MM.1S (cell line): ENCODE results near the gene DNAJB14.

ENCODE experiments used
- DNase-seq: peaks from one replicate; pipeline ENCODE4 v3.0.0-alpha.2; 2015
- H2AFZ ChIP-seq: fragments of 300-600 bp; sonication (generic); 2 replicates; pipeline ENCODE4 v1.6.0; 2016; ENCODE audit warnings: antibody characterized with exemption, low read length
- H3F3A ChIP-seq: fragments of 300-600 bp; sonication (generic); 2 replicates; pipeline ENCODE4 v1.6.1; 2016; ENCODE audit warnings: mild to moderate bottlenecking, antibody characterized with exemption, low read length, moderate library complexity, mixed read lengths; ENCODE audit not compliant: insufficient read depth
- H3K27ac ChIP-seq: fragments of 300-600 bp; sonication (generic); 2 replicates; pipeline ENCODE4 v1.5.1; 2016; ENCODE audit warnings: mild to moderate bottlenecking, low read length
- H3K27me3 ChIP-seq: fragments of 300-600 bp; sonication (generic); replicated peaks from 2 replicates; pipeline ENCODE4 v1.6.0; 2016; ENCODE audit warnings: low read length; ENCODE audit not compliant: insufficient read depth
- H3K36me3 ChIP-seq: fragments of 300-600 bp; sonication (generic); replicated peaks from 2 replicates; pipeline ENCODE4 v1.6.1; 2016; ENCODE audit warnings: mild to moderate bottlenecking, low read length, mixed read lengths; ENCODE audit not compliant: insufficient read depth
- H3K4me1 ChIP-seq: fragments of 300-600 bp; sonication (generic); 2 replicates; pipeline ENCODE4 v1.6.1; 2016; ENCODE audit warnings: low read length, mixed read lengths
- H3K4me2 ChIP-seq: fragments of 300-600 bp; sonication (generic); 2 replicates; pipeline ENCODE4 v1.6.0; 2016; ENCODE audit warnings: low read depth, low read length
- H3K4me3 ChIP-seq: fragments of 300-600 bp; sonication (generic); 2 replicates; pipeline ENCODE4 v1.5.1; 2016; ENCODE audit warnings: low read length, mixed read lengths
- H3K79me2 ChIP-seq: fragments of 300-600 bp; sonication (generic); 2 replicates; pipeline ENCODE4 v1.6.1; 2016; ENCODE audit warnings: mixed run types, low read length, mixed read lengths
- H3K9ac ChIP-seq: fragments of 300-600 bp; sonication (generic); 2 replicates; pipeline ENCODE4 v1.6.1; 2016; ENCODE audit warnings: low read length, mixed read lengths
- H3K9me2 ChIP-seq: fragments of 300-600 bp; sonication (generic); replicated peaks from 2 replicates; pipeline ENCODE4 v1.6.1; 2016; ENCODE audit warnings: mild to moderate bottlenecking, low read length, mixed read lengths; ENCODE audit not compliant: insufficient read depth
- H3K9me3 ChIP-seq: fragments of 300-600 bp; sonication (generic); replicated peaks from 2 replicates; pipeline ENCODE4 v1.6.1; 2016; ENCODE audit warnings: mild to moderate bottlenecking, low read length, mixed read lengths; ENCODE audit not compliant: insufficient read depth
- H4K20me1 ChIP-seq: fragments of 300-600 bp; sonication (generic); 2 replicates; pipeline ENCODE4 v1.6.1; 2016; ENCODE audit warnings: mild to moderate bottlenecking, low read length, moderate library complexity, mixed read lengths; ENCODE audit not compliant: insufficient read depth
- EZH2 ChIP-seq: fragments of 300-600 bp; sonication (generic); optimal IDR thresholded peaks from 2 replicates; pipeline ENCODE3; 2017; ENCODE audit warnings: low read depth, mild to moderate bottlenecking, antibody characterized with exemption, low read length, mixed read lengths
- EZH2phosphoT487 ChIP-seq: fragments of 300-600 bp; sonication (generic); IDR thresholded peaks from 2 replicates; pipeline ENCODE4 v1.6.1; 2018; ENCODE audit warnings: antibody characterized with exemption, low read length
- TF ChIP-seq, protein P1 (sequence below): fragments of 300-600 bp; sonication (generic); IDR thresholded peaks from 2 replicates; pipeline ENCODE4 v1.5.1; 2016; ENCODE audit warnings: antibody characterized with exemption, low read length, mixed read lengths

The DNAJB14 gene

DNA sequence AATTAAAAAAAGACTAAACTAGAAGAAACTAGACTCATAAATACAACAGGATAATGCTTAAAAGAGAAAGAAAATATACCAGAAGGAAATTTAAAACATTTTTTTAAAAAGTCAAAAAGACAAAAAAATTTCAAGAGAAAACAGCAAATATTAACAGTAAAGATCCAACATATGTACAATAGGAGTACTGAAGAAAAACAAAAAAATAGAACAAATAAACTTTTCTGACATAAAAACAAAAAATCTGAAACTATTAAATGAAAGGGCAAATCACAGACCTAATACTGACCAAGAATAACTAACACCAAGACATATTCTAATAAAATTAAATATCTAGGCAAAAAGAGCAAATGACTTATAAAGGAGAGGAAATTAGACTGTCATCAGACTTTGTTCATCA is 11.5 kb downstream of the DNAJB14 start:
- Histone ChIP-seq H3F3A (no peaks in the 10 kb centered on the region), H4K20me1 (0 out of 2 replicates have a peak, but pooled peaks cover 4% of the 10 kb centered on the region), H3K4me3 (no peak overlapping the region), H3K36me3 (peaks cover 5% of the 10 kb centered on the region; the same call in 1 of the 2 replicates), H3K4me1 (no peaks in the 10 kb centered on the region), H3K4me2 (no peak overlapping the region), H3K27ac (no peak overlapping the region), H3K9me3 (no peaks in the 10 kb centered on the region), H3K9me2 (no peaks in the 10 kb centered on the region), H3K9ac (no peak overlapping the region), H3K27me3 (no peaks in the 10 kb centered on the region), H3K79me2 (peaks cover 87% of the 10 kb centered on the region), H2AFZ (no peak overlapping the region)
- TF ChIP-seq, protein P1, sequence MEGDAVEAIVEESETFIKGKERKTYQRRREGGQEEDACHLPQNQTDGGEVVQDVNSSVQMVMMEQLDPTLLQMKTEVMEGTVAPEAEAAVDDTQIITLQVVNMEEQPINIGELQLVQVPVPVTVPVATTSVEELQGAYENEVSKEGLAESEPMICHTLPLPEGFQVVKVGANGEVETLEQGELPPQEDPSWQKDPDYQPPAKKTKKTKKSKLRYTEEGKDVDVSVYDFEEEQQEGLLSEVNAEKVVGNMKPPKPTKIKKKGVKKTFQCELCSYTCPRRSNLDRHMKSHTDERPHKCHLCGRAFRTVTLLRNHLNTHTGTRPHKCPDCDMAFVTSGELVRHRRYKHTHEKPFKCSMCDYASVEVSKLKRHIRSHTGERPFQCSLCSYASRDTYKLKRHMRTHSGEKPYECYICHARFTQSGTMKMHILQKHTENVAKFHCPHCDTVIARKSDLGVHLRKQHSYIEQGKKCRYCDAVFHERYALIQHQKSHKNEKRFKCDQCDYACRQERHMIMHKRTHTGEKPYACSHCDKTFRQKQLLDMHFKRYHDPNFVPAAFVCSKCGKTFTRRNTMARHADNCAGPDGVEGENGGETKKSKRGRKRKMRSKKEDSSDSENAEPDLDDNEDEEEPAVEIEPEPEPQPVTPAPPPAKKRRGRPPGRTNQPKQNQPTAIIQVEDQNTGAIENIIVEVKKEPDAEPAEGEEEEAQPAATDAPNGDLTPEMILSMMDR, result no peak
- TF ChIP-seq EZH2 (no peak), EZH2phosphoT487 (no peak)
- no peak for DNase-seq

DNA sequence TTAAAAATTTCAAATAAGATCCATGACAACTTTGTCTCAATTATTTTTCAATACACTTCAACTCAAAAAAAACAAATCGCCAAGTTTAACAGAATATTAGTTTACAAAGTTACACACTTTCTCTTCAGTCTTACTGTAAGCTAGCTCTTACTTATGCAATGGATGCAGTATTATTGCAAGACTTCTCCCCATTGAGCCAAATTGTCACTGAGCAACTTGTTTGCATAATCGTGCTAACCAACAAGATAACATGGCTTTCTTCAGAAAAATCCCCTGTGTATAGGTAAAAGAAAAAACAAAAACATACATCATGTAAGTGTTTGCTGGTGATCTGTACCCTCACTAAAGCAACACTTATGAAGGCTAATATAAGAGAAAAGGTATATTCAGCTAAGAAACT is 18.9 kb downstream of the DNAJB14 start:
- 0 out of 2 replicates have a peak, but pooled peaks cover 4% of the 10 kb centered on the region for H4K20me1 ChIP-seq
- no peaks in the 10 kb centered on the region for H3K9me2 ChIP-seq
- no peak overlapping the region for H3K4me2 ChIP-seq
- H3K27ac ChIP-seq, result no peak overlapping the region
- H3F3A ChIP-seq, result no peaks in the 10 kb centered on the region
- DNase-seq, result no peak
- peaks cover 49% of the 10 kb centered on the region for H3K79me2 ChIP-seq
- H3K4me3 ChIP-seq, result no peak overlapping the region
- H3K9me3 ChIP-seq, result no peaks in the 10 kb centered on the region
- H3K4me1 ChIP-seq, result no peaks in the 10 kb centered on the region
- H3K27me3 ChIP-seq, result no peaks in the 10 kb centered on the region
- no peak overlapping the region for H2AFZ ChIP-seq
- H3K9ac ChIP-seq, result no peak overlapping the region
- TF ChIP-seq, protein P1, result no peak
- TF ChIP-seq EZH2 (no peak), EZH2phosphoT487 (no peak)
- no peaks in the 10 kb centered on the region; the same call in 1 of the 2 replicates for H3K36me3 ChIP-seq

DNA sequence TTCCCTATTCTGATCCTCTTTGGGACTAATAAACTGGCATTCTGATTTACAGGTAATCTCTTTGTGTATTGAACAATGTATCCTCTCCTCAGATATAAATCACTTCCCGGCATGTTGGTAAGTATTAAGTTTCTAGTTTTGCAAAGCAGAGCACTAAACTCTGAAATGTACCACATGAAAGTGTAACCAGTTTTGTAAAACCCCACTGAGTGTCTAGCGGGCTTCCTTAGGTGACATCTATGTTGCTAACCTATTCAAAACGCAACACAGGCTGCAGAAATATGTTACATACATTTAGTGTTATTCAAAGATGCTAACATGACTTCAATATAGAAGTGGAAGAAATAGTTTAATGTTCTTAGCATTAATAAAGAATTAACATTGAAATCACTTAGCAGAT is 25.2 kb downstream of the DNAJB14 start:
- TF ChIP-seq EZH2phosphoT487, result no peak
- no peak for TF ChIP-seq EZH2
- TF ChIP-seq, protein P1, result no peak

More for the DNA sequence above, 25.2 kb downstream of the DNAJB14 start:
- no peaks in the 10 kb centered on the region for H3K9me2 ChIP-seq
- no peaks in the 10 kb centered on the region for H3K4me1 ChIP-seq
- no peaks in the 10 kb centered on the region for H3K9me3 ChIP-seq
- H3F3A ChIP-seq, result no peaks in the 10 kb centered on the region
- no peaks in the 10 kb centered on the region for H3K27me3 ChIP-seq
- no peak overlapping the region for H2AFZ ChIP-seq
- 0 out of 2 replicates have a peak, but pooled peaks cover 3% of the 10 kb centered on the region for H3K79me2 ChIP-seq
- H3K27ac ChIP-seq, result no peak overlapping the region
- no peaks in the 10 kb centered on the region; the same call in 1 of the 2 replicates for H3K36me3 ChIP-seq
- no peak overlapping the region for H3K4me3 ChIP-seq
- no peak overlapping the region for H3K9ac ChIP-seq
- H4K20me1 ChIP-seq, result no peaks in the 10 kb centered on the region
- H3K4me2 ChIP-seq, result no peak overlapping the region
- no peak for DNase-seq
